Measurements from ENCODE around the gene RAD51B.

RAD51B gene

DNA sequence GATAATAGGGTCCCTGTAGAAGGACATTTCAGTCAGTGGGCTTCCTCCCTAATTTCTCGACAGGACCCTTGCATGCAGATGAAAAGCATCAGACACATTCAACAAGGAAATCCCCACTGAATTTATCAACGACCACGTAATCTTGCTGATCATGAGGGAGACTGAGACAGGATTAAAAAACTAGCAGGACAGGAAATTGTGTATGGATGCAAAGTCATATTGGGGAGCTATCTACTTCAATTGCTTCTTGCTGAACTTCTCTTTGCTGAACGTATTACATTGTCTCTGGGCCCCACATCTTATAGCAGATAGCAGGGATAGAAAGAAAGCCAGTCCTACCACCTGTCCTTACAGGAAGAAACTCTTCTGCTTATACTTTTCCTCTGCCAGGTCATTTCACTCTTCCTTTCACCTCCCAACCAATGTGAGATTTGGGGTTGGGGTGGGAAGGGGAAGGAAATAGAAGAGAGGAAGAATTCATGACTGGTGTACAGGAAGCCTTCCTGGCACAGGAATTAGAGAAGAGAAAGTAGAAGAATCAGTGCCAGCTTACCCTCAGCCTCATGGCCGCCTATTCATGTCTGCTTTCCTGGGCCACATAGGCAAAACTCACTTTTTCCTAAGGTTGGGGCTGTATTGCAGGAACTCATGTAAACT lies 640.0 kb downstream of the RAD51B start:
- no peak for DNase-seq (ENCODE audit: low read depth in 2 of 2)

DNA sequence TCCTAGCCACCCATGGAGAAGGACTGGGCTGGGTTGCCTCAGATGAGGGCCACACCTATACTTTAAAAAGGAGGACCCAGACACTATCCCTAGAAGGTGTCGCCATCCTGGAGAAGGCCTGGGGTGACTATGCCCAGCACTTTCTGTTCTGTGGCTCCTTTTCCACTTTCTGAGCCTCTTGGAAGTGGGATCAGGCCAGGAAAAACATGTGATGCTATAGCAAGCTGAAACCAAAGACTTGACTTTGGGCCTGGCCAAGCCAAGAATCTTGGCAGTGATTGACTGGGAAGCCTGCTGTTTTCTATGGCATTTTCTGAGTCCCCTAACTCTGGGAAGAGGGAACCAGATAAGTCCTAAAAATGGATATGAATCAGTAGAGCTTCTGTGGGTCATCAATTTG lies 641.0 kb downstream of the RAD51B start:
- no peak for DNase-seq (ENCODE audit: low read depth in 2 of 2)

DNA sequence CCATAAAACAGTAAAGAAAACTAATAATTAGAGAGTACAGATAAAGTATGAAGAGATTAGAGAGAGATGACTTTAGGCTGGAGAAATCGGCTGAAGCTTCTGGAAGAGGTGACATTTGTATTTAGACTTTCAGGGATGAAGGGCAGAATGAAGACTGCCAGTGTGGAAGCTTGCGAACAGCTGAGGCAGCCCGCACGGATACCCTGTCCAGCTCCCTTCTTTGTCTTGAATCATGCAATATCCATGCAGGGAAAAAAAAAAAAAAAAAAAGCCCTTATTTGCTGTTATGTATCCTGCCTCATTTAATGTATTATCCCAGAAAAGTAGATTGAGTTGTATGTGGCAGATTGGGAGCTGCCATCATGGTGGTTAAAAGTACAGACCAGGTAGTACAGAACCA lies 641.5 kb downstream of the RAD51B start:
- no peak for DNase-seq (ENCODE audit: low read depth in 2 of 2)

DNA sequence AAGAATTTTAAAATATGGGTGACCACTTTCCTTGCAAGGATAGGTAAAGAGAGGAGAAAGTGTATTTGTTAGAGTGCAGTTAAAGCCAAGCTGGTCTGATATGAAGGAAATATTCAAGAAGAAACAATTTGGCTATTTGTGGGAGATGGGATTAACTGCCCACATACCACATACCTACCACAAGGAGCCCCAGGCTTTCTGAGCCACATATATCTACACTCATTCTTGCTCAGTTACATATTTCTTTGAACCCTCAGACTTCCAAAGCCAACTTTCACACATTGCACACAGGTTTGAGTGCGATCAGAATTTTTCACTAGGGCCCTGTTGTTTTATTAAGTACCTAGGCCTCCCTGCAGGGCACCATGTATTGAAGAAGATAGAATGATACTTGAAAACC lies 643.1 kb downstream of the RAD51B start:
- no peak for DNase-seq (ENCODE audit: low read depth in 2 of 2)

DNA sequence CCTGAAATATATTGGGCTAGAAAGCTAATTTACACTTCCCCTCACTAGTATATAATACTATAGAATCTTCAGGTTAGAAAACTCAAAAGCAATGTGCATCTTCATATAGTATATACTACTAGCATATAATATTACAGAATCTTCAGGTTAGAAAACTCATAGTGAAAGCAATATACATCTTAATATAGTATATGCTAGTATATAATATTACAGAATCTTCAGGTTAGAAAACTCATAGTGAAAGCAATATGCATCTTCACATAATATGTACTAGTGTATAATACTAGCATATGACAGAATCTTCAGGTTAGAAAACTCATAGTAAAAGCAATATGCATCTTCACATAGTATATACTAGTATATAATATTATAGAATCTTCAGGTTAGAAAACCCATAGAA lies 643.7 kb downstream of the RAD51B start:
- no peak for DNase-seq (ENCODE audit: low read depth in 2 of 2)

DNA sequence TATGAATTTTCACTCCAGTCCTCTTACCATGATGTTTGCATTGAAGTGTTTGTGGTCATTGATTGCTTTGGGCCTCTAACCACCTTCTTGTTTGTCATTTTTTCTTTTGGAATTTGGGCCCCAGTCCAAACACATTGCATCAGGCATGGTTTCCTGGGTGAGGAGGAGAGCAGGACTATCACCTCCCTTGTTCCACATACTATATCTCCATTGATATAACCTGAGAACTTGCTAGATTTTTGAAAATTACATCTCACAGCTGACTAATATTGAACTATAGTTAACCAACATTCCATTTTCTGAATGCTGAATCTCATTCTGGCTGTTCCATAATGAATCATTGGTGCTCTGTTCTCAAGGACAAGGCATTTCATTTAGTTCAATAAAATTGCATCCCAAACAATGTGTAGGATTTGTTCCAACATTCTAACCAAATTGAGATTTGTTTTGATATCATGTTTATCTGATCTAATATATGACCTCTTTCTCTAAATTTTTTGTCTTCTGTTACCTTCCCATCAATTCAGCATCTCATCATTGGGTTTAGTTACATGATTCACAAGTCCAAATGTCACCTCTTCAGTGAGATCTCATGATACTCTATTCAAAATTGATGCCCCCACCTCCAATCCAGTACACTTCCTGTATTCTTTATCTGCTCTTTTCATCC lies 644.3 kb downstream of the RAD51B start:
- no peak for DNase-seq (ENCODE audit: low read depth in 2 of 2)

DNA sequence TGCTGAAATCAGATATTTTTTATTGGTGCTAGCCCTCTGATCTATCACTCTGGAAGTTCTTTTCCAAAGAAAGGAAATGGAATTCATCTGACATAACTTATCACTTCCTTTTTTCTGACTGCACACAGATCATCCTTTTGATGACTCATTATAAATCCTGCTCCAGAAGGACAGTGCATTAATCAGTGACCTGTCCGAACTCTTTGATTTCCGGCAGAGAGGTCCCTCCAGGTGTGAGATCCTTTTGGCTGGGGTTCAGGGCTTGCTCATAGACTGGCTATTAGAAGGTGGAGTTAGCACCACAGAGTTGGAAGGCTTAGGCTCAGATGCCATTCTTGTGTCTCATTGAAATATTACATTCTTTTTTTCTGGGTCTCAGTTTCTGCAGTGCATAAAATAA lies 645.1 kb downstream of the RAD51B start:
- no peak for DNase-seq (ENCODE audit: low read depth in 2 of 2)

DNA sequence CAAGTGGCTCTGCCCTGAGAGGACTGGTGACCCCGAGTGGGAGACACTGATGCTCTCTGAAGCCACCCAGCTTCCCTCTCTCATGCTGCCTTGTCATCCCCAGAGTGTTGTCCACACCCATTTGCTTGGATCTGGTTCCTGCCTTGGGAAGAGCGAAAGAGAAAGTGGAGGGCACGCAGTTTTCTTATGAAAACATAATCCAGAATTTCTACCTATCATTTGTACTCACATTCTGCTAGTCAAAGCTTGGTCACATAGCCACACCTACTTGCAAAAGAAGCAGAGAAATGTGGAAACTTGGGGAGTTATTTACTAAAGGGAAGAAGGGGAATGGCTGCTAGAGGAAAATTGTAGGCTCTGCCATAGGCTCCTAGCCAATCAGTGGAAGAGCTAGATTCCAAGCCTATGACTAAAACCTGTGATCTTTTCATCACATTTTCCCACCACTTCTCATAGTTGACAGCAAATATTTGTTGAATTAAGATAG lies 647.0 kb downstream of the RAD51B start:
- no peak for DNase-seq (ENCODE audit: low read depth in 2 of 2)

DNA sequence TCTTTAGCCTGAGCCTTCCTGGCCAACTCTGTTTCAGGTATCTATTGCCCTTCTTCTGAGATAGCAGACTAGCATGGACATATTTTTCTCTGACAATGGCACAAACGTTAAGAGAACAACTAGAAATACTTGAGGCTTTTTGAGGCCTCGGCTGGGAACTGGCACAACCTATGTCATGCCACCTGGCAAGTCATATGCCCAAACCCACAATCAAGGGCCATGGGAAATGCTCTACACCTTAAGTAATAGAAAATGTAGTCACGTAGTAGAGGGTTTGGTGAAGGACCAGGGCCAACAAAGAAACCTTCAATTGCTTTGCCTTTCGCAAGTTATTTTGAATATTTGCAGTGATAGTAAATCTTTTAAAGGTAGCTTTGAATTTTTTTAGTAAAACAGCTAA lies 647.8 kb downstream of the RAD51B start:
- DNase-seq (ENCODE audit: low read depth in 2 of 2): no peak

DNA sequence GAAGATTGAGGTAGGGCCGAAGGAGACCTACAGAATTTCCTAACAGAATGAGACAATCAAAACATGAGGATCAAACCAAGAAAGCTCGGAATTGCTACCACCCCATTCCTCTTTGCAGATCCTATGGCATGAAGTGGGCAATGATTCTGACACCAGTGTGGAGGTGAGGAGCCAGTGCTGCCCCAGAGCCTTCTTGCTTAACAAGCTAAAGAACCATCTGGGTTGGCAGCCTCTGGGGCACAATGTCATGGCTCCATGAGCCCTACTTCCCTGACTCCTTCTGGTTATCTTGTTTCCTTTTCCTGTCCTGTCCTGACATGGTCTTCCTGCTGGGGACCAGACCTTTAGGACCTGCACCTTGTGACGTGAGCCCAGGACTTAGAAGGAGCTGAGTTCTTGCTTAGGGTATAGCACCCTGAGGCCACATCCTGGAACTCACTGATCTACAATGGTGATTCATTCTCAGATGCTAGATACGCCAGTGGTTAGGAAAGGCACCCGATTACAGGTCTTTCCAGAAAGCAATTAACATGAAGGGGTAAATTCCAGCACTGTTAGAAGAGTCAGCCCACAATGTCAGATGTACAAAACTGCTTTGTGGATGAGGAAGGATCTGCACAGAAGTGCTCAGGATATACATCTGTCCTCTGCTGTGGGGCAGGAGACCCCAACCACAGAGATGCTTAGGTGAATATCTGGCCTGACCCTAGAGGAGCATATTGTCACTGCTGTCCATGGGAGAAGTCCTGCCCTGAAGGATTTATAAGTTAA lies 649.0 kb downstream of the RAD51B start:
- DNase-seq (ENCODE audit: low read depth in 2 of 2): peak in 1 of 2 donors; percentile 14

DNA sequence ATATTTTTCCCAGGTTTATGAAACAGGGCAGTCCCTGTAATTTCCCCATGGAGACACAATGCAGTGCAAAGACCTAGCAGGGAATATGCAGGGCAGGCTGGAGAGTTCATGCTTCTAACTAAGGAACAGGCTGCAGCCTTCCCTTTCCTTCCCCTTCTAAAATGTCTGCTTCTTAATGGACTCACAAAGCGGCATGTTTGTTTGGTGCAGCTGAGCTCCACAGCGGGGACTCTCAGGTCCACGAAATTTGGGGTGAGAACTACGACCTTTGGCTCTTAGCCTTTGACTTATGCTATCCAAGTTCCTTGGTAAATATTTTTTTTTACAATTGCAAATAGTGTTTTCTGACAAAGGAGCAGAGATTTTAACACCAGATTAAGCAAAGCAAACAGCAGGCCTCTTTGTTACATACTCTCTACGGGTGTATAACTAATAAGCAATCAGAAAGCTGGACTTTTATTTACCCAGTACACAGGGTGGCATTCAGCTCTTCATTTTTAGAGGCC lies 649.7 kb downstream of the RAD51B start:
- no peak for DNase-seq (ENCODE audit: low read depth in 2 of 2)

DNA sequence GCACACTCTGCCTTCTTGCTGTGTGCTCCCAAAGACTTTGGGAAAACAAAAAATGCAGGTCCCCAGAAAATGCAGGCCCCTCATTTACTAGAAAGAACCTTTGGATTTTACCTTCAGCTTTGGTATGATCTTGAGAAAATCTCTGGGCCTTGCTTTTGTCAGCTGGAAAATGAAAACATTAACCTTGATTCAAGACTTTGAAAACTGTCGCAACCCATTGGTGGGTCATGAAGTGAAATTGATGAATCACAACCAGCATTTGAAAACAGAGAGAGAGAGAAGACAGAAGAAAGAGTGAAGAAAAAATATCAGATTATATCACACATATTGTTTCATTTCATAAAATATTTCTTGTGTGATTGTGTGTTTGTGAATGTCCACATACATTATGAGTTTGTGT lies 650.8 kb downstream of the RAD51B start:
- no peak for DNase-seq (ENCODE audit: low read depth in 2 of 2)

DNA sequence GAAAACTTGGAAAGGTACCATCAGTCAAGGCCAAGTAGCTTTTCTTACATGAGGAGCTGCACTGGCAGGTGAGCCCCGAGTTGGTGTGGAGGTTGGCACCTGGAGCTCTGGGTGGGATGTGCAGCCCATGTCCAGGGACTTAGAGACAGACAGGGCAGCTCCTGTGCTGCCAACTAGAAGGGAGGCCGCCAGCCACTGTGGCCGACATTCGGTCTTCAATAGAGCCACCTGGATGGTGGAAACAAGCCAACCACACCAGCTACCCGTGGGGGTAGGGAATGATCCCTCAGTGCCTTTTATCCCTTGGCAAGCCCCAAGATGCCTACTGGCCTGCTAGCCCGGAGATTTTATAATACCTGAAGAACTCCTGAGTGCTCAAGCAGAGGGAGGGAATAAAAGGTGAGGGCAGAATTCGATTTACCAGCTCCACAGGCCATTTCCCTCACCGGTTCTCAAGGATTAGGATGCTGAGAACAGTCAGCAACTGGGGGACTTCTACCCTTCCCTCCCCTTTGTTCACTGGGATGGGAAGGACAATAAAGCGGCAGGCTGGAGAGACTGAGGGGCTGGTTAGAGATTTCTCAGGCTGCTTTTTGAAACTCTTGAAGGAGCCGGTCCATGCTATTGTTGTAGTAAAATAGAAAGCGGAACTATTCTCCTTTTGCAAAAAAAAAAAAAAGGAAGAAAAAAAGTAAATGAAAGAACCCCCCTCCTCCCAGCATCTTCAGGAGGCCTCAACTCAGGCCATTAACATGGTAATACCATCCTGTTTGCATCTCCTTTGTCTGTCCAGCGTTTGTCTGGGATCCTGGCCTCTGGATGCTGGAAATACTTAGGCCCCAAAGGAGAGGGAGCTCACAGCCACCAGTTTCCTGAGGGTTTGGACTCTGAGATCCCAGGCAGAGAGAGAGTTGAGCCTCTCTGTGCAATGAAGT lies 651.7 kb downstream of the RAD51B start:
- DNase-seq (ENCODE audit: low read depth in 2 of 2): no peak

DNA sequence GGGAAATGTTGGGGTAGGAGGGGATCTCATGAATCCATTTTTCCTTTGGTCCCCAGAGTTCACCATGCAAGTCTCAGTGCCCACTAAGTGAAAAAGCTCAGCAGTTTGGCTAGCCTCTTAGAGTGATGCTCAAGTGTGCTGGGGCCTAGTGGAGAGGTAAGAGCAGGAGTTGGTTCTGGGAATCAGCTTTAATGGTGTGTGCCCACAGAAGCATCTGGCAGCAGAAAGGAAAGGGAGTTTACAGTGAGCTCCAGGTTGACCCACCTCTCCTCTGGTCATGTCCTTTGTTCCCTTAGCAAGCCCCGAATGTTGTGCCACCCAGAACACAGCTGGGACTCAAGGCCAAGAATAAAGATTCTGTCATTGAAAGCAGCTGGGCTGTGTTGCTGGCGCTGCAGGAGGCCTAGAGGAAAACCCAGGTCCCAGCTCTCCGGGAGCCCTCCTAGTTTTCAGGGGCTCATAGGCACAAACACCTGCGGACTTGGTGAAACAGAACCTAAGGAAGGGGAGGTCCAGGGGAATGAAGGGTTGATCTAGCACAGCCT lies 652.5 kb downstream of the RAD51B start:
- DNase-seq (ENCODE audit: low read depth in 2 of 2): no peak

DNA sequence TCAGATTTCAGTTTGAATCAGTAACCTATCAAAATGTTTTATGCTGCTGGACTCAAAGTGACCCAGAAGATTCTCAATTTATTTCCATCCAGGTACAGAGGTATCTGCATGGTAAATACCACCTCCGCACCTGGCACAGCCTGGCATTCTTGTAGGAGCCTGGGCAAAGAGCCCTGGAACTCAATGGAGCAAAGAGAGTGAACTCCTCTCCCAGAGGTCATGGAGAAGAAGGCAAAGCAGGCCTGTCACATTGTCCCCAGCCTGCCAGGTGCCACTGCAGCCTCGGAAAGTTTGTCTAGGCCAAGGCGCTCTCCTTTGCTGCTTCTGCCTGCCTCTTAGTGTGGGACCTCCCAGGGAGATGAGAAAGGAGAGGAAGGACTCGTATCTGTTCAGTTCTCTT lies 653.5 kb downstream of the RAD51B start:
- no peak for DNase-seq (ENCODE audit: low read depth in 2 of 2)

DNA sequence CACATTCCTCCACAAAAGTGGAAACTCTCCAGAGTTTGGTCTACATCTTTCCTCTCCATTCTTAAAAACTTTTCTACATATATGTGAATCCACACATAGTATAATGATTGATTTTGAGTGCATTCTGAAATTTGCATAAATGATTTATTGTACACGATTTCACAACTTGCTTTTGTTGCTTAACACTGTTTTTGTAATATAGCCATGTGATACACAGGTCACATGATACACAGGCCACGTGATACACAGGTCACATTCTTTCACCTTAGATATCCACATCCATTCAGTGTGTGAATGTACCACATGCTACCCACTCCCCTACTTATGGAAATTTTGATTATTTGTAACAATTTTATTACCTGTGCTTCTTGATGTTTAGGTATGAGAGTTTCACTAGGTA lies 654.2 kb downstream of the RAD51B start:
- no peak for DNase-seq (ENCODE audit: low read depth in 2 of 2)

DNA sequence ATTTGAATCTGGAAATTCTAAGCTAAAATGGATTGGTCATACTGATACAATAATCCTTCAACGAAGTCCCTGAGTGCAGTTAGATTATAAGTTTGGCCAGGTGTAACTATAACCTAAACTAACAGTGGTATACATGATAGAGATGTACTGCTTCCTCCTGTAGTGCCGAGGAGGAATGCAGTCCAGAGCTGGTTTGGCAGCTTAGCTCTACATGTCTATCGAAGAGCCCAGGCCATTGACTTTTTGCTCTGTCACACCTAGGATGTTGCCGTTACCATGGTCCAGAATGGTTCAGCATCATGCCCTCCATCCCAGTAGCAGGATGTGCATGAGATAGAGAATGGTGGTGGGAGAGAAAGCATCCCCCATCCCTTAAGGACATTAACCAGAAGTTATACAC lies 655.2 kb downstream of the RAD51B start:
- no peak for DNase-seq (ENCODE audit: low read depth in 2 of 2)

DNA sequence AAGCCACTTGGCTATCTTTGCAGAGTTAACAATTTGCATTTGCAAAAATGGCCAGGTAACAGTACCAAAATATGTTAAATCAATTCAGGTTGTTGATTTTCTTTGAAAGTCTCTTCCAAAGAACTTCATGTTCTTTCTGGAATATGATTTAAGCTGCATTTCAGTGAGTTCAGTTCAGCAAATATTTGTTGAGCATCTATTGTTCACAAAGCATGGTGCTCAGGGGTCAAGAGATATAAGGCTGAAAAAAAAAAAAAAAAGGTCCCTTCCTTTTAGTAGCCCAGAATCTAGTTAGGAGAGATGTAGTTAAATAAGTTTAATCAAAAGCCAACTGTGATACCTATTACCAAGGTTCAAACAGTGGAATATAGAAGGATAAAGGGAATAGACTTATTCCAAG lies 656.2 kb downstream of the RAD51B start:
- no peak for DNase-seq (ENCODE audit: low read depth in 2 of 2)

DNA sequence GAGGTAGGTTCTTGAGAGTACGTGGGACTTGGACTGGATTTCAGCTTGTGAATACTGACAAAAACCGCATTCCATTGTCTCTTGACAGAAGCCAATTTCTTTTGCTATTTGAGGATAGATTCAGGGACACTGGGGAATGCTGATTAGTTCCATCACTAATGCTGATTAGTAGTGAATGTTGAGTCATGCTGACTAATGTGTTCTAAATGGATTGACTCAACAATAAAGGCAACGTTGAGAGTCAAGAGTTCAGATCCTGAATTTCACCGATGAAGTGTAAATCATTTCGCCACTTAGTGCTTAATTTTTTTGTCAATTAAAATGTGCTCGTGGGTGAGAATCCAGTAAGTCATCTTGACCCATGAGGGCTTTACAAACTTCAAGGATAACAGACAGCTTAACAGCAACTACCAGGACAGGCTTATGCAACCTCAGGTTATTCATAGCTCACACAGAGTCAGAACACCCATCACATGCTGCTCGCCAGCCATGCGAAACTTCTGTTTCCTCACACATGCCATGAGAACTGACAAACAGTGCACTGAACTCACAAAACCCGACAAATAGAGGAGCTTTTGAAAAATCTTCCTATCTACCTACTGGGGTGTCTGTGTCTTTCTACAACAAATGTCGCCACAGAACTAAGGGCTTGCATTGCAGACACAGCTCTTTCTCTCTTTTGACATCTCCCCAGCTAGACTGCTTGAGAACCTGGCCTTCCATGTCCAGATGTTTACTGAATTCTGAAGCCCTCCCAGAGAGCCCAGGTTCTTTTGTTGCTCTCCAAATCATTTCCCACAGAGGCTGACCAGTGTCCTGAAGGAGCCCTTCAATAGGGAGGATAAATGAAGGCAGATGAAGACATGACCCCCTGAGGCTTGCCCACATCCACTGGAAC lies 656.9 kb downstream of the RAD51B start:
- DNase-seq (ENCODE audit: low read depth in 2 of 2): no peak

DNA sequence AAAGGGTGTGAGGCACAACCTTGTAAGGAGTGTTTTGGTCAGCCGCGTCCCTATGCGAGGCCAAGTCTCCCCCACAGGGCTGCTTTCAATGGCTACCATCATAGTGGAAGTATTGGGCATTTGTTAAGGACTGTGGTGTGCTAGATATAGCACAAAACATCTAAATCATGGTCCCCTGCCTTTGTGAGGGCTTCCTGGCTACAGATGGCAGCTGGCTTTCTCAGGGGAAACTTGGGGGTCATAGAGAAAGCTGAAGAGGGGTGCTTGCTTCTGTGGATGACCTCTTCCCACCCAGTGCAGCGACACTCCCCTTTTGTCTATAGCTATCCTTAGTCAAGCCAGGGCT lies 657.5 kb downstream of the RAD51B start:
- DNase-seq (ENCODE audit: low read depth in 2 of 2): no peak
